Spleen (tissue), 11 donors: ENCODE results near the gene RERE. TPM values are rescaled to one million over a fixed set of nuclear protein-coding genes. Genes with fewer than 3 reads are reported as not detected.

Experiments
- DNase-seq: peaks from one replicate; pipeline ENCODE4 v3.0.0-alpha.2; 2020
- H3K27ac ChIP-seq, 8 donors: fragments of 200-600 bp; sonication (generic) in 7 of 8; 1 replicate in 4 of 8; 2 replicates in 4 of 8; pipeline versions ENCODE4 v1.5.0 to v1.8.0; 2016 to 2021; ENCODE audit warnings: inconsistent platforms in 4 of 8, mild to moderate bottlenecking in 4 of 8, moderate library complexity in 1 of 8
- H3K27me3 ChIP-seq, 7 donors: fragments of 200-600 bp; sonication (generic) in 6 of 7; replicated peaks in 1 of 7; 1 replicate in 4 of 7; 2 replicates in 3 of 7; pipeline versions ENCODE4 v1.5.0 to v1.8.0; 2016 to 2021; ENCODE audit warnings: inconsistent platforms in 3 of 7, mild to moderate bottlenecking in 1 of 7
- H3K36me3 ChIP-seq, 6 donors: fragments of 200-600 bp; sonication (generic) in 5 of 6; 1 replicate in 4 of 6; 2 replicates in 2 of 6; pipeline versions ENCODE4 v1.5.0 to v1.8.0; 2016 to 2021; ENCODE audit warnings: inconsistent platforms in 2 of 6
- H3K4me1 ChIP-seq, 6 donors: fragments of 200-600 bp; sonication (generic) in 5 of 6; 1 replicate in 3 of 6; 2 replicates in 3 of 6; pipeline versions ENCODE4 v1.5.0 to v1.8.0; 2016 to 2021; ENCODE audit warnings: inconsistent platforms in 3 of 6
- H3K4me3 ChIP-seq, 8 donors: fragments of 200-600 bp; sonication (generic) in 7 of 8; 1 replicate in 4 of 8; 2 replicates in 4 of 8; pipeline versions ENCODE4 v1.5.0 to v1.8.0; 2016 to 2021; ENCODE audit warnings: inconsistent platforms in 4 of 8, mild to moderate bottlenecking in 4 of 8, moderate library complexity in 2 of 8
- H3K9me3 ChIP-seq, 8 donors: fragments of 200-600 bp; sonication (generic) in 7 of 8; 1 replicate in 4 of 8; 2 replicates in 4 of 8; pipeline versions ENCODE4 v1.5.0 to v1.8.0; 2016 to 2021; ENCODE audit warnings: inconsistent platforms in 4 of 8
- CTCF ChIP-seq, 11 experiments: fragments of 200-600 bp in 7 of 11; fragments of 450-650 bp in 4 of 11; sonication (generic) in 4 of 11; IDR thresholded peaks in 8 of 11; conservative IDR thresholded peaks in 3 of 11; 1 replicate in 7 of 11; 2 replicates in 4 of 11; pipeline versions ENCODE4 v1.4.0 to v1.8.0; 2016 to 2021; ENCODE audit warnings: antibody characterized with exemption in 11 of 11, inconsistent platforms in 4 of 11, mild to moderate bottlenecking in 1 of 11
- POLR2A ChIP-seq, 3 donors: fragments of 450-650 bp; IDR thresholded peaks; one replicate each; pipeline ENCODE4 v1.5.1; 2017; ENCODE audit warnings: antibody characterized with exemption in 3 of 3, mild to moderate bottlenecking in 1 of 3
- POLR2AphosphoS5 ChIP-seq, 3 donors: sonication (generic); formaldehyde crosslinking; IDR thresholded peaks; one replicate each; pipeline ENCODE4 v1.5.1; 2017; ENCODE audit warnings: antibody characterized with exemption in 3 of 3
- WGBS, 5 donors: extraction: QIAGEN DNeasy Blood & Tissue Kit in 3 of 5; methylation state at CpG; one replicate each; pipeline versions ENCODE4 v1.1.5 to v1.1.7; 2013 to 2018; 5-methylcytosine and 5-hydroxymethylcytosine counted together
- intact Hi-C: fragments of 100-400 bp; cut with DNase I; formaldehyde crosslinking; loops from one replicate; pipeline ENCODE4 v1.15.0; 2023; ENCODE audit warnings: low total_unique reads
- polyA plus RNA-seq, 3 donors: library from polyadenylated mRNA; stranded (reverse); fragments of 200-250 nt; gene quantifications; one replicate each; pipeline ENCODE4 v1.2.1, GENCODE V29; 2013
- total RNA-seq, 7 donors: library from RNA; depleted of rRNA in 3 of 7; stranded (reverse); fragments of >200 nt in 3 of 7; fragmentation: NEBNext Ultra II Directional in 4 of 7; extraction: Animal tissue kit (Norgen Biotek cat#: 25700) in 4 of 7; gene quantifications; one replicate each; pipeline versions ENCODE4 v1.1.0 to v1.2.1, GENCODE V29; 2016 to 2021
- donor health status: healthy with polysubstance abuse.
- donor health status: DM: no; HTN: no; CAD: no; lungs with moderate emphysema.
- donor health status: DM: no; HTN: no; CAD: no.
- donor health status: Bipolar disorder and iron deficiency.
- donor health status: healthy.
- donor health status: DM: no; HTN: no; CAD: no.
- donor health status: DM: yes; HTN: yes; CAD: no.

RERE gene
- total and polyA plus RNA-seq, 10 donors, result 10.3 to 149 (median 117) TPM

- WGBS, 5 donors, result 68 to 86% (median 70%) methylated on average over 2 of the region's 2 CpGs
Measured at GRCh38 chr1:8537991-8538390, 279.4 kb downstream of the RERE start.

GRCh38 chr1:8536515-8536914, 280.9 kb downstream of the RERE start:
- H3K36me3 ChIP-seq, result peaks cover 0 to 27% (median 3%) of the 10 kb centered on the region in 6 donors
- no peak for TF ChIP-seq CTCF (IDR thresholded peaks at IDR 0.05 in 8 of 11, conservative IDR thresholded peaks at IDR 0.05 in 3 of 11)
- TF ChIP-seq POLR2AphosphoS5 (IDR thresholded peaks at IDR 0.05), result no peak
- no peak for TF ChIP-seq POLR2A (IDR thresholded peaks at IDR 0.05)
- intact Hi-C loops, result no loop called here
- DNase-seq, result no peak
- no peaks in the 10 kb centered on the region for H3K9me3 ChIP-seq
- WGBS, 5 donors, result 86 to 97% (median 93%) methylated on average over 2 of the region's 2 CpGs
- no peaks in the 10 kb centered on the region for H3K27me3 ChIP-seq
- H3K4me3 ChIP-seq, result no peak overlapping the region
- H3K27ac ChIP-seq, result no peak overlapping the region
- peaks cover 0 to 59% (median 22%) of the 10 kb centered on the region in 6 donors for H3K4me1 ChIP-seq

More at GRCh38 chr1:8537991-8538390, 279.4 kb downstream of the RERE start:
- peaks cover 0 to 27% (median 3%) of the 10 kb centered on the region in 6 donors for H3K36me3 ChIP-seq
- TF ChIP-seq CTCF (IDR thresholded peaks at IDR 0.05 in 8 of 11, conservative IDR thresholded peaks at IDR 0.05 in 3 of 11) (no peak), POLR2AphosphoS5 (IDR thresholded peaks at IDR 0.05) (no peak), POLR2A (IDR thresholded peaks at IDR 0.05) (no peak)
- intact Hi-C loops, result no loop called here
- H3K4me1 ChIP-seq, result peaks cover 0 to 46% (median 19%) of the 10 kb centered on the region in 6 donors
- H3K27me3 ChIP-seq, result no peaks in the 10 kb centered on the region
- H3K27ac ChIP-seq, result no peak overlapping the region
- DNase-seq, result no peak
- H3K9me3 ChIP-seq, result no peaks in the 10 kb centered on the region
- no peak overlapping the region for H3K4me3 ChIP-seq

GRCh38 chr1:8533907-8534306, 283.5 kb downstream of the RERE start:
- no peak for DNase-seq
- Histone ChIP-seq H3K27ac (peak overlapping the region in 5 of 8 donors; percentile 23 to 70 (median 47)), H3K36me3 (peaks cover 0 to 6% (median 0%) of the 10 kb centered on the region in 6 donors), H3K4me1 (peaks cover 0 to 41% (median 17%) of the 10 kb centered on the region in 6 donors), H3K4me3 (no peak overlapping the region), H3K9me3 (no peaks in the 10 kb centered on the region), H3K27me3 (no peaks in the 10 kb centered on the region)
- intact Hi-C loops, result no loop called here
- WGBS, 5 donors, result 29 to 45% (median 42%) methylated on average over 1 of the region's 1 CpG
- TF ChIP-seq POLR2A (IDR thresholded peaks at IDR 0.05), result no peak
- TF ChIP-seq POLR2AphosphoS5 (IDR thresholded peaks at IDR 0.05), result no peak
- no peak for TF ChIP-seq CTCF (IDR thresholded peaks at IDR 0.05 in 8 of 11, conservative IDR thresholded peaks at IDR 0.05 in 3 of 11)

GRCh38 chr1:8533124-8533523, 284.3 kb downstream of the RERE start:
- Histone ChIP-seq H3K27ac (peak overlapping the region in 7 of 8 donors; percentile 23 to 70 (median 46)), H3K9me3 (no peaks in the 10 kb centered on the region), H3K4me1 (peaks cover 0 to 48% (median 17%) of the 10 kb centered on the region in 6 donors), H3K36me3 (peaks cover 0 to 6% (median 0%) of the 10 kb centered on the region in 6 donors), H3K4me3 (no peak overlapping the region), H3K27me3 (no peaks in the 10 kb centered on the region)
- 55 to 67% (median 62%) methylated on average over 4 of the region's 4 CpGs for WGBS, 5 donors
- intact Hi-C loops, result no loop called here
- TF ChIP-seq POLR2A (IDR thresholded peaks at IDR 0.05) (no peak), POLR2AphosphoS5 (IDR thresholded peaks at IDR 0.05) (no peak), CTCF (IDR thresholded peaks at IDR 0.05 in 8 of 11, conservative IDR thresholded peaks at IDR 0.05 in 3 of 11) (no peak)
- DNase-seq, result no peak
